HG03196 (cell line): Measurements from ENCODE around the gene CYBC1.
A peak's percentile ranks its signal among the peaks of the same experiment; 100 is the strongest.
"Not testable (repeated sequence)": the region's sequence is repeated elsewhere in the genome, so short reads cannot be mapped to it uniquely, and the experiment has no call there.

Experiments
- ATAC-seq: cut with Tn5 transposase; IDR thresholded peaks from one replicate; pipeline ENCODE4 v1.9.1; 2021; ENCODE audit not compliant: unreplicated experiment

Gene CYBC1

GRCh38 chr17:82479602-82480001 is 29.1 kb upstream of the CYBC1 start:
- ATAC-seq, result no peak

- ATAC-seq, result no peak
Measured at GRCh38 chr17:82477934-82478333, 27.4 kb upstream of the CYBC1 start.

- no peak for ATAC-seq
Measured at GRCh38 chr17:82475458-82475857, 24.9 kb upstream of the CYBC1 start.

GRCh38 chr17:82474223-82475010 is 23.9 kb upstream of the CYBC1 start:
- no peak for ATAC-seq

GRCh38 chr17:82470065-82470464 is 19.5 kb upstream of the CYBC1 start:
- no peak for ATAC-seq

GRCh38 chr17:82468692-82469091 is 18.1 kb upstream of the CYBC1 start:
- ATAC-seq, result no peak

GRCh38 chr17:82465023-82465603 is 14.6 kb upstream of the CYBC1 start:
- ATAC-seq, result no peak

GRCh38 chr17:82464567-82464929 is 14.0 kb upstream of the CYBC1 start:
- no peak for ATAC-seq

GRCh38 chr17:82463925-82464566 is 13.5 kb upstream of the CYBC1 start:
- no peak for ATAC-seq

GRCh38 chr17:82463391-82463790 is 12.8 kb upstream of the CYBC1 start:
- no peak for ATAC-seq

- no peak for ATAC-seq
Measured at GRCh38 chr17:82461827-82462524, 11.4 kb upstream of the CYBC1 start.

GRCh38 chr17:82459936-82460335 is 9.4 kb upstream of the CYBC1 start:
- not testable (repeated sequence) for ATAC-seq

GRCh38 chr17:82458885-82459424 is 8.4 kb upstream of the CYBC1 start:
- peak; percentile 30 for ATAC-seq

GRCh38 chr17:82458179-82458884 is 7.8 kb upstream of the CYBC1 start, which contains the start of gene NARF:
Gene NARF (plus strand): TSS chr17:82458741. CDS start chr17:82458804, 63 bp downstream.
- peak; percentile 94 for ATAC-seq

- ATAC-seq, result no peak
Measured at GRCh38 chr17:82457929-82458178, 7.3 kb upstream of the CYBC1 start.

GRCh38 chr17:82457073-82457928 is 6.7 kb upstream of the CYBC1 start:
- no peak for ATAC-seq

GRCh38 chr17:82453706-82454105 is 3.2 kb upstream of the CYBC1 start:
- ATAC-seq, result not testable (repeated sequence)

- not testable (repeated sequence) for ATAC-seq
Measured at GRCh38 chr17:82453151-82453550, 2.6 kb upstream of the CYBC1 start.

- ATAC-seq, result no peak
Measured at GRCh38 chr17:82452162-82452561, 1.6 kb upstream of the CYBC1 start.

GRCh38 chr17:82449883-82450356 is 632 bp downstream of the CYBC1 start:
- ATAC-seq, result no peak
